SK-N-SH (cell line): ENCODE measurements around the gene SSR1. TPM values are rescaled to one million over a fixed set of nuclear protein-coding genes. Genes with fewer than 3 reads are reported as not detected.

Experiments
- CTCF ChIA-PET: fragments of 300-600, 350-600 bp; formaldehyde crosslinking; extraction: SDS; loops from one replicate; lab custom pipeline; 2021; lab: Yijun Ruan, JAX
- POLR2A ChIA-PET: fragments of 350-600 bp; sonication (Branson Sonifier 250); formaldehyde crosslinking; extraction: SDS; loops from one replicate; lab custom pipeline; 2020; ENCODE audit warnings: antibody characterized with exemption, inconsistent platforms; lab: Yijun Ruan, JAX
- DNase-seq: peaks from one replicate; pipeline ENCODE4 v3.0.0; 2012
- H2AFZ ChIP-seq: fragments of 200-600 bp; sonication (generic); 2 replicates; pipeline ENCODE4 v1.8.1; 2016; ENCODE audit warnings: antibody characterized with exemption, mild to moderate bottlenecking, low read depth
- H3F3A ChIP-seq: fragments of 200-600 bp; sonication (generic); replicated peaks from 2 replicates; pipeline ENCODE3; 2016; ENCODE audit warnings: antibody characterized with exemption, mild to moderate bottlenecking; ENCODE audit not compliant: insufficient read depth
- H3K27ac ChIP-seq, 2 experiments: fragments of 200-500 bp in 1 of 2; fragments of 200-600 bp in 1 of 2; sonication (Bioruptor generic) in 1 of 2; sonication (generic), shearing (Covaris generic) in 1 of 2; 2 replicates each; pipeline versions ENCODE4 v1.5.1 to v1.6.1; 2014 to 2016; ENCODE audit warnings: low read depth in 2 of 2, inconsistent platforms in 1 of 2, low read length in 1 of 2, mild to moderate bottlenecking in 1 of 2, mixed read lengths in 1 of 2
- H3K27me3 ChIP-seq: fragments of 200-600 bp; sonication (generic), shearing (Covaris generic); 2 replicates; pipeline ENCODE4 v1.6.1; 2016; ENCODE audit warnings: mixed run types; ENCODE audit not compliant: insufficient read depth
- H3K36me3 ChIP-seq, 2 experiments: fragments of 200-500 bp in 1 of 2; fragments of 200-600 bp in 1 of 2; sonication (Bioruptor generic) in 1 of 2; sonication (generic) in 1 of 2; replicated peaks in 1 of 2; 2 replicates each; pipeline versions ENCODE3 to v1.5.1; 2014 to 2016; ENCODE audit warnings: low read length in 1 of 2, mild to moderate bottlenecking in 1 of 2; ENCODE audit not compliant: insufficient read depth in 2 of 2, control insufficient read depth in 1 of 2
- H3K4me1 ChIP-seq, 2 experiments: fragments of 200-500 bp in 1 of 2; fragments of 200-600 bp in 1 of 2; sonication (Bioruptor generic) in 1 of 2; sonication (generic), shearing (Covaris generic) in 1 of 2; 2 replicates each; pipeline versions ENCODE4 v1.5.1 to v1.6.1; 2014 to 2016; ENCODE audit warnings: low read depth in 1 of 2, low read length in 1 of 2, mixed run types in 1 of 2; ENCODE audit not compliant: insufficient read depth in 2 of 2, control insufficient read depth in 1 of 2
- H3K4me2 ChIP-seq: fragments of 200-600 bp; sonication (generic), shearing (Covaris generic); 2 replicates; pipeline ENCODE4 v1.6.1; 2017; ENCODE audit warnings: mixed run types
- H3K4me3 ChIP-seq, 2 experiments: fragments of 200-500 bp in 1 of 2; fragments of 200-600 bp in 1 of 2; sonication (Bioruptor generic) in 1 of 2; sonication (generic), shearing (Covaris generic) in 1 of 2; 2 replicates each; pipeline versions ENCODE4 v1.5.1 to v1.8.1; 2014 to 2016; ENCODE audit warnings: low read depth in 2 of 2, inconsistent platforms in 1 of 2, low read length in 1 of 2, mild to moderate bottlenecking in 1 of 2, mixed read lengths in 1 of 2, moderate library complexity in 1 of 2
- H3K79me2 ChIP-seq: fragments of 200-600 bp; sonication (generic); 2 replicates; pipeline ENCODE4 v1.8.1; 2017; ENCODE audit warnings: mild to moderate bottlenecking; ENCODE audit not compliant: insufficient read depth
- H3K9ac ChIP-seq: fragments of 200-600 bp; sonication (generic); 2 replicates; pipeline ENCODE4 v1.6.1; 2017; ENCODE audit warnings: mixed run types
- H3K9me2 ChIP-seq: fragments of 200-600 bp; sonication (generic); 2 replicates; pipeline ENCODE4 v1.6.1; 2017; ENCODE audit warnings: mixed run types
- H3K9me3 ChIP-seq: fragments of 200-600 bp; sonication (generic); 2 replicates; pipeline ENCODE4 v1.6.1; 2017; ENCODE audit warnings: mixed run types, mild to moderate bottlenecking, moderate library complexity
- H4K20me1 ChIP-seq: fragments of 200-600 bp; sonication (generic); 2 replicates; pipeline ENCODE4 v1.6.1; 2017; ENCODE audit warnings: mild to moderate bottlenecking, mixed run types; ENCODE audit not compliant: insufficient read depth
- ELF1 ChIP-seq: IDR thresholded peaks from 2 replicates; pipeline ENCODE4 v1.4.0; 2012
- FOXJ3 ChIP-seq: sonication (generic); formaldehyde crosslinking; IDR thresholded peaks from 2 replicates; pipeline ENCODE4 v1.5.1; 2020; ENCODE audit warnings: mild to moderate bottlenecking, missing genetic modification reagents
- POLR2AphosphoS5 ChIP-seq: IDR thresholded peaks from 2 replicates; pipeline ENCODE4 v1.6.1; 2012; ENCODE audit warnings: low read depth, low read length
- RCOR1 ChIP-seq: fragments of 150-350 bp; IDR thresholded peaks from 2 replicates; pipeline ENCODE4 v1.6.1; 2017; ENCODE audit warnings: antibody characterized with exemption, low read length
- RFX5 ChIP-seq: IDR thresholded peaks from 2 replicates; pipeline ENCODE4 v1.6.1; 2012; ENCODE audit warnings: mild to moderate bottlenecking, improper control_type of control experiment, low read length
- TCF12 ChIP-seq: IDR thresholded peaks from 2 replicates; pipeline ENCODE4 v1.4.0; 2012
- TEAD4 ChIP-seq: IDR thresholded peaks from 2 replicates; pipeline ENCODE4 v1.4.0; 2012; ENCODE audit warnings: mild to moderate bottlenecking, borderline replicate concordance; ENCODE audit not compliant: insufficient read depth
- USF2 ChIP-seq: fragments of 150-350 bp; IDR thresholded peaks from 2 replicates; pipeline ENCODE4 v1.6.1; 2017; ENCODE audit warnings: antibody characterized with exemption, low read length, low read depth, borderline replicate concordance
- WGBS: methylation state at CpG from one replicate; pipeline ENCODE4 v1.1.6; 2017; ENCODE audit warnings: low lambda C conversion rate; 5-methylcytosine and 5-hydroxymethylcytosine counted together
- polyA plus RNA-seq, 3 experiments: library from polyadenylated mRNA; depleted of rRNA; stranded (reverse); fragments of >200 nt; gene quantifications; 2 replicates each; pipeline ENCODE4 v1.2.3, GENCODE V29; 2012
- TF ChIP-seq, protein P1 (sequence below): IDR thresholded peaks from 2 replicates; pipeline ENCODE4 v1.4.0; 2012; ENCODE audit warnings: low read depth, borderline replicate concordance
- TF ChIP-seq, protein P2 (sequence below): IDR thresholded peaks from 2 replicates; pipeline ENCODE4 v1.4.0; 2012; ENCODE audit warnings: low read depth
- TF ChIP-seq, protein P3 (sequence below): IDR thresholded peaks from 2 replicates; pipeline ENCODE4 v1.6.1; 2012; ENCODE audit warnings: mild to moderate bottlenecking, low read depth, low read length, moderate library complexity

The SSR1 gene
- polyA plus RNA-seq, 1 of the 3 experiments (the other 2 are of a cell fraction), result 50.7 TPM

- 97% methylated on average over 5 of the region's 7 CpGs for WGBS
- no peaks in the 10 kb centered on the region for H3K27me3 ChIP-seq
- POLR2A ChIA-PET, result no interaction called here
- no peak overlapping the region for H3K4me2 ChIP-seq
- peaks cover 17% of the 10 kb centered on the region; the same call in 1 of the 2 replicates for H4K20me1 ChIP-seq
- H3K9me3 ChIP-seq, result no peaks in the 10 kb centered on the region
- DNase-seq, result no peak
- peaks cover 4 to 15% of the 10 kb centered on the region in 2 experiments for H3K36me3 ChIP-seq
- CTCF ChIA-PET, result interaction anchor here (0.9 kb wide), 1 partner anchor 38 kb away, joined by 3 read pairs; no protein-coding TSS in a partner anchor
- H3K4me1 ChIP-seq, result peaks cover 0 to 9% of the 10 kb centered on the region in 2 experiments; a peak in 3 of 4 replicates
- H3K79me2 ChIP-seq, result peaks cover 35% of the 10 kb centered on the region
- peaks cover 3% of the 10 kb centered on the region for H3F3A ChIP-seq
- no peak overlapping the region for H2AFZ ChIP-seq
- H3K9me2 ChIP-seq, result no peaks in the 10 kb centered on the region
- TF ChIP-seq ELF1 (no peak), POLR2AphosphoS5 (no peak), FOXJ3 (no peak), TEAD4 (no peak), USF2 (no peak), RFX5 (no peak), TCF12 (no peak), RCOR1 (no peak)
- TF ChIP-seq, protein P1, sequence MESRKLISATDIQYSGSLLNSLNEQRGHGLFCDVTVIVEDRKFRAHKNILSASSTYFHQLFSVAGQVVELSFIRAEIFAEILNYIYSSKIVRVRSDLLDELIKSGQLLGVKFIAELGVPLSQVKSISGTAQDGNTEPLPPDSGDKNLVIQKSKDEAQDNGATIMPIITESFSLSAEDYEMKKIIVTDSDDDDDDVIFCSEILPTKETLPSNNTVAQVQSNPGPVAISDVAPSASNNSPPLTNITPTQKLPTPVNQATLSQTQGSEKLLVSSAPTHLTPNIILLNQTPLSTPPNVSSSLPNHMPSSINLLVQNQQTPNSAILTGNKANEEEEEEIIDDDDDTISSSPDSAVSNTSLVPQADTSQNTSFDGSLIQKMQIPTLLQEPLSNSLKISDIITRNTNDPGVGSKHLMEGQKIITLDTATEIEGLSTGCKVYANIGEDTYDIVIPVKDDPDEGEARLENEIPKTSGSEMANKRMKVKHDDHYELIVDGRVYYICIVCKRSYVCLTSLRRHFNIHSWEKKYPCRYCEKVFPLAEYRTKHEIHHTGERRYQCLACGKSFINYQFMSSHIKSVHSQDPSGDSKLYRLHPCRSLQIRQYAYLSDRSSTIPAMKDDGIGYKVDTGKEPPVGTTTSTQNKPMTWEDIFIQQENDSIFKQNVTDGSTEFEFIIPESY, result no peak
- TF ChIP-seq, protein P2, sequence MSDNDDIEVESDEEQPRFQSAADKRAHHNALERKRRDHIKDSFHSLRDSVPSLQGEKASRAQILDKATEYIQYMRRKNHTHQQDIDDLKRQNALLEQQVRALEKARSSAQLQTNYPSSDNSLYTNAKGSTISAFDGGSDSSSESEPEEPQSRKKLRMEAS, result no peak
- TF ChIP-seq, protein P3, sequence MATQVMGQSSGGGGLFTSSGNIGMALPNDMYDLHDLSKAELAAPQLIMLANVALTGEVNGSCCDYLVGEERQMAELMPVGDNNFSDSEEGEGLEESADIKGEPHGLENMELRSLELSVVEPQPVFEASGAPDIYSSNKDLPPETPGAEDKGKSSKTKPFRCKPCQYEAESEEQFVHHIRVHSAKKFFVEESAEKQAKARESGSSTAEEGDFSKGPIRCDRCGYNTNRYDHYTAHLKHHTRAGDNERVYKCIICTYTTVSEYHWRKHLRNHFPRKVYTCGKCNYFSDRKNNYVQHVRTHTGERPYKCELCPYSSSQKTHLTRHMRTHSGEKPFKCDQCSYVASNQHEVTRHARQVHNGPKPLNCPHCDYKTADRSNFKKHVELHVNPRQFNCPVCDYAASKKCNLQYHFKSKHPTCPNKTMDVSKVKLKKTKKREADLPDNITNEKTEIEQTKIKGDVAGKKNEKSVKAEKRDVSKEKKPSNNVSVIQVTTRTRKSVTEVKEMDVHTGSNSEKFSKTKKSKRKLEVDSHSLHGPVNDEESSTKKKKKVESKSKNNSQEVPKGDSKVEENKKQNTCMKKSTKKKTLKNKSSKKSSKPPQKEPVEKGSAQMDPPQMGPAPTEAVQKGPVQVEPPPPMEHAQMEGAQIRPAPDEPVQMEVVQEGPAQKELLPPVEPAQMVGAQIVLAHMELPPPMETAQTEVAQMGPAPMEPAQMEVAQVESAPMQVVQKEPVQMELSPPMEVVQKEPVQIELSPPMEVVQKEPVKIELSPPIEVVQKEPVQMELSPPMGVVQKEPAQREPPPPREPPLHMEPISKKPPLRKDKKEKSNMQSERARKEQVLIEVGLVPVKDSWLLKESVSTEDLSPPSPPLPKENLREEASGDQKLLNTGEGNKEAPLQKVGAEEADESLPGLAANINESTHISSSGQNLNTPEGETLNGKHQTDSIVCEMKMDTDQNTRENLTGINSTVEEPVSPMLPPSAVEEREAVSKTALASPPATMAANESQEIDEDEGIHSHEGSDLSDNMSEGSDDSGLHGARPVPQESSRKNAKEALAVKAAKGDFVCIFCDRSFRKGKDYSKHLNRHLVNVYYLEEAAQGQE, result no peak
- H3K4me3 ChIP-seq, result no peak overlapping the region
- no peak overlapping the region for H3K9ac ChIP-seq
- H3K27ac ChIP-seq, result no peak overlapping the region
These were observed 1.4 kb upstream of the SSR1 start for GRCh38 chr6:7314414-7314813.
